ENCODE measurements around the gene ABLIM1.

The ABLIM1 gene

GRCh38 chr10:114665406-114665805 lies 7.3 kb upstream of the ABLIM1 start:
- no peak for DNase-seq (ENCODE audit: insufficient read length, low spot score)
- FAIRE-seq = no peak

GRCh38 chr10:114664127-114664526 lies 6.1 kb upstream of the ABLIM1 start:
- TF ChIP-seq PAX5 (IDR thresholded peaks at IDR 0.05; ENCODE audit: insufficient read depth, low read length, severe bottlenecking) (no peak), POLR2AphosphoS5 (IDR thresholded peaks at IDR 0.05; ENCODE audit: low read depth, low read length) (no peak), POU2F2 (IDR thresholded peaks at IDR 0.05; ENCODE audit: low read depth, low read length) (no peak), SPI1 (IDR thresholded peaks at IDR 0.05; ENCODE audit: low read depth, low read length) (no peak), POLR2A (IDR thresholded peaks at IDR 0.05; ENCODE audit: low read depth, low read length) (no peak), TAF1 (IDR thresholded peaks at IDR 0.05; ENCODE audit: low read depth, low read length) (no peak)
- DNase-seq (ENCODE audit: insufficient read length, low spot score) (no peak), FAIRE-seq (no peak)

More at GRCh38 chr10:114665406-114665805, 7.3 kb upstream of the ABLIM1 start:
- no peak for TF ChIP-seq POLR2AphosphoS5 (IDR thresholded peaks at IDR 0.05; ENCODE audit: low read depth, low read length)
- no peak for TF ChIP-seq TAF1 (IDR thresholded peaks at IDR 0.05; ENCODE audit: low read depth, low read length)
- no peak for TF ChIP-seq PAX5 (IDR thresholded peaks at IDR 0.05; ENCODE audit: insufficient read depth, low read length, severe bottlenecking)
- no peak for TF ChIP-seq SPI1 (IDR thresholded peaks at IDR 0.05; ENCODE audit: low read depth, low read length)
- TF ChIP-seq POU2F2 (IDR thresholded peaks at IDR 0.05; ENCODE audit: low read depth, low read length) = no peak
- no peak for TF ChIP-seq POLR2A (IDR thresholded peaks at IDR 0.05; ENCODE audit: low read depth, low read length)

GRCh38 chr10:114663626-114664025 lies 5.6 kb upstream of the ABLIM1 start:
- FAIRE-seq = no peak
- no peak for DNase-seq (ENCODE audit: insufficient read length, low spot score)
- TF ChIP-seq TAF1 (IDR thresholded peaks at IDR 0.05; ENCODE audit: low read depth, low read length) = no peak
- no peak for TF ChIP-seq POU2F2 (IDR thresholded peaks at IDR 0.05; ENCODE audit: low read depth, low read length)
- TF ChIP-seq POLR2A (IDR thresholded peaks at IDR 0.05; ENCODE audit: low read depth, low read length) = no peak
- no peak for TF ChIP-seq SPI1 (IDR thresholded peaks at IDR 0.05; ENCODE audit: low read depth, low read length)
- no peak for TF ChIP-seq POLR2AphosphoS5 (IDR thresholded peaks at IDR 0.05; ENCODE audit: low read depth, low read length)
- TF ChIP-seq PAX5 (IDR thresholded peaks at IDR 0.05; ENCODE audit: insufficient read depth, low read length, severe bottlenecking) = no peak

GRCh38 chr10:114662646-114663217 lies 4.7 kb upstream of the ABLIM1 start:
- DNase-seq (ENCODE audit: insufficient read length, low spot score) (no peak), FAIRE-seq (no peak)
- TF ChIP-seq SPI1 (IDR thresholded peaks at IDR 0.05; ENCODE audit: low read depth, low read length) (no peak), TAF1 (IDR thresholded peaks at IDR 0.05; ENCODE audit: low read depth, low read length) (no peak), PAX5 (IDR thresholded peaks at IDR 0.05; ENCODE audit: insufficient read depth, low read length, severe bottlenecking) (no peak), POU2F2 (IDR thresholded peaks at IDR 0.05; ENCODE audit: low read depth, low read length) (no peak), POLR2A (IDR thresholded peaks at IDR 0.05; ENCODE audit: low read depth, low read length) (no peak), POLR2AphosphoS5 (IDR thresholded peaks at IDR 0.05; ENCODE audit: low read depth, low read length) (no peak)

GRCh38 chr10:114661212-114661880 lies 3.3 kb upstream of the ABLIM1 start:
- TF ChIP-seq PAX5 (IDR thresholded peaks at IDR 0.05; ENCODE audit: insufficient read depth, low read length, severe bottlenecking) (no peak), TAF1 (IDR thresholded peaks at IDR 0.05; ENCODE audit: low read depth, low read length) (no peak), POLR2AphosphoS5 (IDR thresholded peaks at IDR 0.05; ENCODE audit: low read depth, low read length) (no peak), POLR2A (IDR thresholded peaks at IDR 0.05; ENCODE audit: low read depth, low read length) (no peak), POU2F2 (IDR thresholded peaks at IDR 0.05; ENCODE audit: low read depth, low read length) (no peak), SPI1 (IDR thresholded peaks at IDR 0.05; ENCODE audit: low read depth, low read length) (no peak)
- FAIRE-seq = no peak
- DNase-seq (ENCODE audit: insufficient read length, low spot score) = no peak

GRCh38 chr10:114655671-114656070 lies 2.4 kb downstream of the ABLIM1 start:
- no peak for DNase-seq (ENCODE audit: insufficient read length, low spot score)
- TF ChIP-seq SPI1 (IDR thresholded peaks at IDR 0.05; ENCODE audit: low read depth, low read length) = no peak
- no peak for TF ChIP-seq PAX5 (IDR thresholded peaks at IDR 0.05; ENCODE audit: insufficient read depth, low read length, severe bottlenecking)
- no peak for TF ChIP-seq POLR2AphosphoS5 (IDR thresholded peaks at IDR 0.05; ENCODE audit: low read depth, low read length)
- no peak for TF ChIP-seq POLR2A (IDR thresholded peaks at IDR 0.05; ENCODE audit: low read depth, low read length)
- no peak for TF ChIP-seq TAF1 (IDR thresholded peaks at IDR 0.05; ENCODE audit: low read depth, low read length)
- no peak for TF ChIP-seq POU2F2 (IDR thresholded peaks at IDR 0.05; ENCODE audit: low read depth, low read length)
- FAIRE-seq = no peak

- FAIRE-seq (no peak), DNase-seq (ENCODE audit: insufficient read length, low spot score) (no peak)
- no peak for TF ChIP-seq TAF1 (IDR thresholded peaks at IDR 0.05; ENCODE audit: low read depth, low read length)
- no peak for TF ChIP-seq SPI1 (IDR thresholded peaks at IDR 0.05; ENCODE audit: low read depth, low read length)
- TF ChIP-seq PAX5 (IDR thresholded peaks at IDR 0.05; ENCODE audit: insufficient read depth, low read length, severe bottlenecking) = no peak
- TF ChIP-seq POU2F2 (IDR thresholded peaks at IDR 0.05; ENCODE audit: low read depth, low read length) = no peak
- no peak for TF ChIP-seq POLR2A (IDR thresholded peaks at IDR 0.05; ENCODE audit: low read depth, low read length)
- no peak for TF ChIP-seq POLR2AphosphoS5 (IDR thresholded peaks at IDR 0.05; ENCODE audit: low read depth, low read length)
Observed at GRCh38 chr10:114654822-114655575, 3.1 kb downstream of the ABLIM1 start.

- TF ChIP-seq PAX5 (IDR thresholded peaks at IDR 0.05; ENCODE audit: insufficient read depth, low read length, severe bottlenecking) (no peak), SPI1 (IDR thresholded peaks at IDR 0.05; ENCODE audit: low read depth, low read length) (no peak), POU2F2 (IDR thresholded peaks at IDR 0.05; ENCODE audit: low read depth, low read length) (no peak), TAF1 (IDR thresholded peaks at IDR 0.05; ENCODE audit: low read depth, low read length) (no peak), POLR2A (IDR thresholded peaks at IDR 0.05; ENCODE audit: low read depth, low read length) (no peak), POLR2AphosphoS5 (IDR thresholded peaks at IDR 0.05; ENCODE audit: low read depth, low read length) (no peak)
- DNase-seq (ENCODE audit: insufficient read length, low spot score) (no peak), FAIRE-seq (no peak)
Observed at GRCh38 chr10:114653926-114654325, 4.1 kb downstream of the ABLIM1 start.

Measured in GM12891 (cell line).